Head of caudate nucleus (tissue), 42 donors: Measurements from ENCODE around the gene TENM4.
"Not testable (repeated sequence)": the region's sequence is repeated elsewhere in the genome, so short reads cannot be mapped to it uniquely, and the experiment has no call there.

Experiments
- DNase-seq, 42 donors: peaks; one replicate each; pipeline versions ENCODE4 v3.0.0 to v3.0.0-alpha.2; 2020 to 2021; ENCODE audit warnings: mixed read lengths in 7 of 42
- intact Hi-C: fragments of 100-400 bp; cut with DNase I; formaldehyde crosslinking; loops from one replicate; pipeline ENCODE4 v1.15.0; 2022

TENM4 gene

GRCh38 chr11:78845496-78845895, 595.3 kb downstream of the TENM4 start:
- no peak for DNase-seq
- intact Hi-C loops = no loop called here

GRCh38 chr11:78841456-78842060, 599.3 kb downstream of the TENM4 start:
- intact Hi-C loops = no loop called here

GRCh38 chr11:78840623-78841022, 600.2 kb downstream of the TENM4 start:
- DNase-seq = no peak
- intact Hi-C loops = no loop called here

More at GRCh38 chr11:78841456-78842060, 599.3 kb downstream of the TENM4 start:
- peak in 3 of 42 donors; percentile 14 to 50 (median 28) for DNase-seq

- no peak for DNase-seq
- intact Hi-C loops = no loop called here
These were observed 600.6 kb downstream of the TENM4 start for GRCh38 chr11:78840200-78840599.

- intact Hi-C loops = no loop called here
- DNase-seq = no peak
These were observed 602.4 kb downstream of the TENM4 start for GRCh38 chr11:78838417-78838816.

GRCh38 chr11:78835646-78836045, 605.2 kb downstream of the TENM4 start:
- no peak for DNase-seq
- intact Hi-C loops = no loop called here

- no peak for DNase-seq
- intact Hi-C loops = no loop called here
These were observed 605.9 kb downstream of the TENM4 start for GRCh38 chr11:78834886-78835285.

GRCh38 chr11:78833237-78833636, 607.6 kb downstream of the TENM4 start:
- no peak for DNase-seq

GRCh38 chr11:78832226-78832947, 608.4 kb downstream of the TENM4 start:
- DNase-seq = no peak
- intact Hi-C loops = no loop called here

More at GRCh38 chr11:78833237-78833636, 607.6 kb downstream of the TENM4 start:
- intact Hi-C loops = no loop called here

GRCh38 chr11:78831571-78831970, 609.3 kb downstream of the TENM4 start:
- no peak for DNase-seq
- intact Hi-C loops = no loop called here

- DNase-seq = no peak
- intact Hi-C loops = no loop called here
These were observed 610.5 kb downstream of the TENM4 start for GRCh38 chr11:78830277-78830819.

GRCh38 chr11:78829146-78829545, 611.7 kb downstream of the TENM4 start:
- intact Hi-C loops = no loop called here
- DNase-seq = no peak

GRCh38 chr11:78828676-78829075, 612.2 kb downstream of the TENM4 start:
- DNase-seq = no peak
- intact Hi-C loops = no loop called here

- DNase-seq, intact Hi-C loops: not testable (repeated sequence)
These were observed 613.5 kb downstream of the TENM4 start for GRCh38 chr11:78827291-78827690.

- DNase-seq = no peak
- intact Hi-C loops = no loop called here
These were observed 615.2 kb downstream of the TENM4 start for GRCh38 chr11:78825591-78826020.

GRCh38 chr11:78823588-78823987, 617.2 kb downstream of the TENM4 start:
- DNase-seq = no peak
- intact Hi-C loops = no loop called here

- intact Hi-C loops = no loop called here
- peak in 2 of 42 donors; percentile 18 to 25 for DNase-seq
These were observed 617.9 kb downstream of the TENM4 start for GRCh38 chr11:78822931-78823423.

- intact Hi-C loops = no loop called here
- DNase-seq = no peak
These were observed 619.2 kb downstream of the TENM4 start for GRCh38 chr11:78821371-78822306.

- DNase-seq = peak in 2 of 42 donors; percentile 34 to 60
- intact Hi-C loops = no loop called here
These were observed 620.1 kb downstream of the TENM4 start for GRCh38 chr11:78820741-78821140.
